SU-DHL-6 (cell line): ENCODE data around the gene PSG2.
"Not testable (repeated sequence)": the region's sequence is repeated elsewhere in the genome, so short reads cannot be mapped to it uniquely, and the experiment has no call there.

Source experiments
- H2AFZ ChIP-seq: fragments of 200-600 bp; sonication (generic); 2 replicates; pipeline ENCODE4 v1.6.1; 2014; ENCODE audit warnings: low read depth, mild to moderate bottlenecking, moderate library complexity, mixed read lengths, antibody characterized with exemption, low read length; ENCODE audit not compliant: severe bottlenecking
- H3F3A ChIP-seq: fragments of 200-600 bp; shearing (Covaris generic); 2 replicates; pipeline ENCODE4 v1.6.0; 2016; ENCODE audit warnings: antibody characterized with exemption, mild to moderate bottlenecking; ENCODE audit not compliant: insufficient read depth
- H3K27ac ChIP-seq: fragments of 200-600 bp; sonication (generic); 2 replicates; pipeline ENCODE4 v1.5.1; 2016; ENCODE audit warnings: low read depth, mild to moderate bottlenecking, low read length, moderate library complexity, mixed read lengths
- H3K27me3 ChIP-seq: fragments of 200-600 bp; sonication (generic), shearing (Covaris generic); 2 replicates; pipeline ENCODE4 v1.6.0; 2014; ENCODE audit warnings: mild to moderate bottlenecking, low read length
- H3K36me3 ChIP-seq: fragments of 200-600 bp; sonication (generic); 2 replicates; pipeline ENCODE4 v1.6.1; 2014; ENCODE audit warnings: mild to moderate bottlenecking, low read length, mixed read lengths
- H3K4me2 ChIP-seq: fragments of 300-600, 200-600 bp; shearing (Covaris generic), sonication (generic); 2 replicates; pipeline ENCODE4 v1.6.0; 2014; ENCODE audit warnings: low read length, low read depth, mild to moderate bottlenecking; ENCODE audit not compliant: poor library complexity, severe bottlenecking
- H3K4me3 ChIP-seq: fragments of 200-600 bp; sonication (generic); 2 replicates; pipeline ENCODE4 v1.5.1; 2014; ENCODE audit warnings: antibody characterized with exemption, low read length, mild to moderate bottlenecking, mixed read lengths; ENCODE audit not compliant: insufficient read depth, poor library complexity, severe bottlenecking
- H3K79me2 ChIP-seq: fragments of 200-600 bp; sonication (generic); 2 replicates; pipeline ENCODE4 v1.6.1; 2014; ENCODE audit warnings: mild to moderate bottlenecking, low read length, moderate library complexity; ENCODE audit not compliant: insufficient read depth
- H3K9ac ChIP-seq: fragments of 200-600 bp; sonication (generic); 2 replicates; pipeline ENCODE4 v1.7.0; 2014; ENCODE audit warnings: mild to moderate bottlenecking, low read length
- H3K9me2 ChIP-seq: fragments of 200-600 bp; sonication (generic); replicated peaks from 2 replicates; pipeline ENCODE4 v1.6.1; 2014; ENCODE audit warnings: low read length; ENCODE audit not compliant: insufficient read depth
- H3K9me3 ChIP-seq: fragments of 200-600 bp; sonication (generic); 2 replicates; pipeline ENCODE4 v1.6.1; 2014; ENCODE audit warnings: low read length, mixed read lengths; ENCODE audit not compliant: insufficient read depth
- H4K20me1 ChIP-seq: fragments of 200-600 bp; sonication (generic); 2 replicates; pipeline ENCODE4 v1.6.1; 2014; ENCODE audit warnings: low read depth, mild to moderate bottlenecking, antibody characterized with exemption, low read length, moderate library complexity, mixed read lengths
- CTCF ChIP-seq: fragments of 200-600 bp; sonication (generic); IDR thresholded peaks from one replicate; pipeline ENCODE4 v1.5.1; 2017; ENCODE audit warnings: antibody characterized with exemption, mild to moderate bottlenecking, low read length, moderate library complexity; ENCODE audit not compliant: insufficient read depth, poor library complexity, severe bottlenecking
- EZH2phosphoT487 ChIP-seq: fragments of 200-600 bp; sonication (generic), shearing (Covaris generic); conservative IDR thresholded peaks from 2 replicates; pipeline ENCODE4 v1.6.1; 2018; ENCODE audit warnings: mild to moderate bottlenecking, antibody characterized with exemption, low read length, moderate library complexity, mixed read lengths

Gene PSG2

GRCh38 chr19:43082601-43083000 is at the start of gene PSG2:
Gene PSG2, minus strand, starts transcription at chr19:43082701. Its CDS starts 132 bp downstream, at chr19:43082569.
- H3K4me2 ChIP-seq, H3K4me3 ChIP-seq, H3K27me3 ChIP-seq, H3K9ac ChIP-seq, H3K9me2 ChIP-seq, H2AFZ ChIP-seq, H3K9me3 ChIP-seq, H3K36me3 ChIP-seq, H3F3A ChIP-seq, H3K79me2 ChIP-seq, H4K20me1 ChIP-seq, H3K27ac ChIP-seq: not testable (repeated sequence)

- H3F3A ChIP-seq, H3K9me3 ChIP-seq, H3K79me2 ChIP-seq, H3K4me3 ChIP-seq, H3K36me3 ChIP-seq, H3K27me3 ChIP-seq, H3K9ac ChIP-seq, H3K4me2 ChIP-seq, H4K20me1 ChIP-seq, H3K27ac ChIP-seq, H2AFZ ChIP-seq, H3K9me2 ChIP-seq: not testable (repeated sequence)
Measured at GRCh38 chr19:43131281-43131842, 48.9 kb upstream of the PSG2 start.

GRCh38 chr19:43129197-43129596 is 46.7 kb upstream of the PSG2 start:
- not testable (repeated sequence) for H3K4me3 ChIP-seq, H3K27me3 ChIP-seq, H3K27ac ChIP-seq, H3K79me2 ChIP-seq, H3K36me3 ChIP-seq, H3F3A ChIP-seq, H3K9me2 ChIP-seq, H3K9me3 ChIP-seq, H2AFZ ChIP-seq, H4K20me1 ChIP-seq, H3K4me2 ChIP-seq, H3K9ac ChIP-seq

- not testable (repeated sequence) for H3F3A ChIP-seq, H3K36me3 ChIP-seq, H3K9ac ChIP-seq, H3K4me3 ChIP-seq, H2AFZ ChIP-seq, H3K4me2 ChIP-seq, H3K27me3 ChIP-seq, H3K79me2 ChIP-seq, H3K9me2 ChIP-seq, H4K20me1 ChIP-seq, H3K27ac ChIP-seq, H3K9me3 ChIP-seq
Measured at GRCh38 chr19:43127336-43127735, 44.8 kb upstream of the PSG2 start.

- no peak overlapping the region for H3K9ac ChIP-seq
- no peak overlapping the region for H2AFZ ChIP-seq
- H4K20me1 ChIP-seq, result no peaks in the 10 kb centered on the region
- no peak overlapping the region for H3K4me2 ChIP-seq
- H3K9me2 ChIP-seq, result no peaks in the 10 kb centered on the region
- no peaks in the 10 kb centered on the region for H3K9me3 ChIP-seq
- no peaks in the 10 kb centered on the region for H3F3A ChIP-seq
- H3K36me3 ChIP-seq, result no peaks in the 10 kb centered on the region
- no peak overlapping the region for H3K27ac ChIP-seq
- no peak for TF ChIP-seq EZH2phosphoT487
- TF ChIP-seq CTCF, result no peak
- no peak overlapping the region for H3K4me3 ChIP-seq
- H3K27me3 ChIP-seq, result no peaks in the 10 kb centered on the region
- no peaks in the 10 kb centered on the region for H3K79me2 ChIP-seq
Measured at GRCh38 chr19:43126720-43127119, 44.2 kb upstream of the PSG2 start.
